ENCODE results near the gene BLMH. TPM values are rescaled to one million over a fixed set of nuclear protein-coding genes. Genes with fewer than 3 reads are reported as not detected.

The BLMH gene
- total RNA-seq, 1 experiment from 2014 or later = 59.0 TPM

GRCh38 chr17:30254150-30254549, 37.6 kb downstream of the BLMH start:
- in situ Hi-C loops (cut with HindIII; ENCODE audit: low pct_unique_long_range_greater_than_20kb, low sequenced_read_pairs) = no loop called here
- ChIA-PET POLR2A (no interaction called here), CTCF (no interaction called here)
- Histone ChIP-seq H3K27ac (ENCODE audit: low read length) (no peak overlapping the region), H3K4me1 (ENCODE audit: control insufficient read depth, insufficient read depth, low read length) (no peaks in the 10 kb centered on the region), H3K27me3 (ENCODE audit: control insufficient read depth, insufficient read depth, low read length) (no peaks in the 10 kb centered on the region), H3K9me3 (ENCODE audit: control insufficient read depth, insufficient read depth, low read depth, low read length) (no peaks in the 10 kb centered on the region), H3K4me3 (ENCODE audit: low read depth in 2 of 2, low read length in 2 of 2) (no peak overlapping the region), H3K36me3 (ENCODE audit: control insufficient read depth, insufficient read depth, low read length) (peaks cover 14% of the 10 kb centered on the region; the same call in 1 of the 2 replicates)
- ATAC-seq = no peak
- BruUV-seq (replicated peaks) = no TSS peak
- intact Hi-C loops (cut with micrococcal nuclease; ENCODE audit: unreplicated experiment) = no loop called here
- TF ChIP-seq, protein P1, sequence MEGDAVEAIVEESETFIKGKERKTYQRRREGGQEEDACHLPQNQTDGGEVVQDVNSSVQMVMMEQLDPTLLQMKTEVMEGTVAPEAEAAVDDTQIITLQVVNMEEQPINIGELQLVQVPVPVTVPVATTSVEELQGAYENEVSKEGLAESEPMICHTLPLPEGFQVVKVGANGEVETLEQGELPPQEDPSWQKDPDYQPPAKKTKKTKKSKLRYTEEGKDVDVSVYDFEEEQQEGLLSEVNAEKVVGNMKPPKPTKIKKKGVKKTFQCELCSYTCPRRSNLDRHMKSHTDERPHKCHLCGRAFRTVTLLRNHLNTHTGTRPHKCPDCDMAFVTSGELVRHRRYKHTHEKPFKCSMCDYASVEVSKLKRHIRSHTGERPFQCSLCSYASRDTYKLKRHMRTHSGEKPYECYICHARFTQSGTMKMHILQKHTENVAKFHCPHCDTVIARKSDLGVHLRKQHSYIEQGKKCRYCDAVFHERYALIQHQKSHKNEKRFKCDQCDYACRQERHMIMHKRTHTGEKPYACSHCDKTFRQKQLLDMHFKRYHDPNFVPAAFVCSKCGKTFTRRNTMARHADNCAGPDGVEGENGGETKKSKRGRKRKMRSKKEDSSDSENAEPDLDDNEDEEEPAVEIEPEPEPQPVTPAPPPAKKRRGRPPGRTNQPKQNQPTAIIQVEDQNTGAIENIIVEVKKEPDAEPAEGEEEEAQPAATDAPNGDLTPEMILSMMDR (IDR thresholded peaks at IDR 0.05) = no peak
- TF ChIP-seq POLR2AphosphoS5 (IDR thresholded peaks at IDR 0.05; ENCODE audit: low read depth, low read length) (no peak), REST (IDR thresholded peaks at IDR 0.05; ENCODE audit: insufficient read depth in 1 of 2, low read depth in 2 of 2, low read length in 1 of 2) (no peak), TCF7L2 (IDR thresholded peaks at IDR 0.05; ENCODE audit: low read depth, low read length) (no peak), SIN3A (IDR thresholded peaks at IDR 0.05; ENCODE audit: borderline replicate concordance, insufficient read depth, low read depth, low read length) (no peak)
- no peak for DNase-seq (ENCODE audit: low read depth, low spot score)

- intact Hi-C loops (cut with micrococcal nuclease; ENCODE audit: unreplicated experiment) = no loop called here
- CTCF ChIA-PET = no interaction called here
- POLR2A ChIA-PET = no interaction called here
- ATAC-seq (no peak), DNase-seq (ENCODE audit: low read depth, low spot score) (no peak)
- no peak overlapping the region for H3K4me3 ChIP-seq (ENCODE audit: low read depth in 2 of 2, low read length in 2 of 2)
- H3K4me1 ChIP-seq (ENCODE audit: control insufficient read depth, insufficient read depth, low read length) = no peaks in the 10 kb centered on the region
- BruUV-seq (replicated peaks) = no TSS peak
- no peaks in the 10 kb centered on the region for H3K9me3 ChIP-seq (ENCODE audit: control insufficient read depth, insufficient read depth, low read depth, low read length)
- peaks cover 16% of the 10 kb centered on the region; the same call in 1 of the 2 replicates for H3K36me3 ChIP-seq (ENCODE audit: control insufficient read depth, insufficient read depth, low read length)
- H3K27ac ChIP-seq (ENCODE audit: low read length) = no peak overlapping the region
- no peak for TF ChIP-seq POLR2AphosphoS5 (IDR thresholded peaks at IDR 0.05; ENCODE audit: low read depth, low read length)
- no peak for TF ChIP-seq TCF7L2 (IDR thresholded peaks at IDR 0.05; ENCODE audit: low read depth, low read length)
- no peak for TF ChIP-seq REST (IDR thresholded peaks at IDR 0.05; ENCODE audit: insufficient read depth in 1 of 2, low read depth in 2 of 2, low read length in 1 of 2)
- TF ChIP-seq SIN3A (IDR thresholded peaks at IDR 0.05; ENCODE audit: borderline replicate concordance, insufficient read depth, low read depth, low read length) = no peak
- TF ChIP-seq, protein P1 (IDR thresholded peaks at IDR 0.05) = no peak
- no peaks in the 10 kb centered on the region for H3K27me3 ChIP-seq (ENCODE audit: control insufficient read depth, insufficient read depth, low read length)
- in situ Hi-C loops (cut with HindIII; ENCODE audit: low pct_unique_long_range_greater_than_20kb, low sequenced_read_pairs) = no loop called here
Measured at GRCh38 chr17:30253312-30253711, 38.4 kb downstream of the BLMH start.

All from Panc1 (cell line).